GM23338 (cell line): Measurements from ENCODE around the gene PDIA5. TPM values are rescaled to one million over a fixed set of nuclear protein-coding genes. Genes with fewer than 3 reads are reported as not detected.

Source experiments
- ATAC-seq: fragments of 200-7000 bp; cut with Tn5 transposase; 3 replicates; pipeline ENCODE4 v1.9.1; 2020
- DNase-seq: peaks from one replicate; pipeline ENCODE4 v3.0.0-alpha.2; 2015; ENCODE audit warnings: low spot score
- H2AFZ ChIP-seq: fragments of 200-600 bp; sonication (generic); 2 replicates; pipeline ENCODE4 v1.8.0; 2016; ENCODE audit warnings: antibody characterized with exemption, mild to moderate bottlenecking, moderate library complexity
- H3F3A ChIP-seq: fragments of 200-600 bp; sonication (generic); replicated peaks from 2 replicates; pipeline ENCODE4 v1.8.0; 2017; ENCODE audit warnings: antibody characterized with exemption, mixed run types, low read depth
- H3K27ac ChIP-seq: fragments of 200-600 bp; sonication (generic); 2 replicates; pipeline ENCODE4 v1.6.1; 2016; ENCODE audit warnings: low read depth
- H3K27me3 ChIP-seq: fragments of 200-600 bp; sonication (generic); 2 replicates; pipeline ENCODE4 v1.8.0; 2016; ENCODE audit warnings: mild to moderate bottlenecking, mixed run types, moderate library complexity; ENCODE audit not compliant: insufficient read depth
- H3K36me3 ChIP-seq: fragments of 200-600 bp; sonication (generic); 2 replicates; pipeline ENCODE4 v1.8.0; 2016; ENCODE audit warnings: mild to moderate bottlenecking; ENCODE audit not compliant: insufficient read depth
- H3K4me1 ChIP-seq: fragments of 200-600 bp; sonication (generic); 2 replicates; pipeline ENCODE4 v1.8.0; 2016; ENCODE audit warnings: mild to moderate bottlenecking, moderate library complexity; ENCODE audit not compliant: insufficient read depth
- H3K4me2 ChIP-seq: fragments of 200-600 bp; sonication (generic); 2 replicates; pipeline ENCODE4 v1.7.1; 2017; ENCODE audit warnings: mixed run types
- H3K4me3 ChIP-seq: fragments of 200-600 bp; sonication (generic); 2 replicates; pipeline ENCODE4 v1.6.1; 2016; ENCODE audit warnings: mixed run types
- H3K79me2 ChIP-seq: fragments of 200-600 bp; sonication (generic); replicated peaks from 2 replicates; pipeline ENCODE4 v1.8.0; 2017; ENCODE audit warnings: mild to moderate bottlenecking; ENCODE audit not compliant: insufficient read depth
- H3K9me2 ChIP-seq: fragments of 200-600 bp; sonication (generic); 2 replicates; pipeline ENCODE4 v1.8.0; 2017; ENCODE audit not compliant: insufficient read depth
- H4K20me1 ChIP-seq: fragments of 200-600 bp; sonication (generic); replicated peaks from 2 replicates; pipeline ENCODE4 v1.8.0; 2017; ENCODE audit warnings: mild to moderate bottlenecking; ENCODE audit not compliant: insufficient read depth
- H3K27ac Mint-ChIP-seq: 2 replicates; pipeline ENCODE4 v1.8.0; 2020; ENCODE audit warnings: inconsistent platforms, mild to moderate bottlenecking, moderate library complexity, mixed read lengths
- H3K27me3 Mint-ChIP-seq: 3 replicates; pipeline ENCODE4 v1.8.0; 2022; ENCODE audit warnings: low read depth, mild to moderate bottlenecking, moderate library complexity, mixed read lengths, inconsistent platforms; ENCODE audit not compliant: insufficient read depth, poor library complexity
- H3K36me3 Mint-ChIP-seq: 3 replicates; pipeline ENCODE4 v1.8.0; 2021; ENCODE audit warnings: low read depth, mild to moderate bottlenecking, inconsistent platforms, moderate library complexity, mixed read lengths
- H3K4me1 Mint-ChIP-seq: 3 replicates; pipeline ENCODE4 v1.8.0; 2020; ENCODE audit warnings: mild to moderate bottlenecking, inconsistent platforms, mixed read lengths
- H3K4me3 Mint-ChIP-seq: 3 replicates; pipeline ENCODE4 v1.8.0; 2021; ENCODE audit warnings: moderate library complexity, mild to moderate bottlenecking, inconsistent platforms, mixed read lengths
- H3K9me3 Mint-ChIP-seq: 3 replicates; pipeline ENCODE4 v1.8.0; 2020; ENCODE audit warnings: moderate library complexity, mild to moderate bottlenecking, inconsistent platforms, mixed read lengths
- CREB1 ChIP-seq: fragments of 250-450 bp; sonication (Bioruptor Pico); IDR thresholded peaks from 2 replicates; pipeline ENCODE4 v1.5.0; 2020; ENCODE audit warnings: low read depth, mild to moderate bottlenecking, moderate library complexity
- EZH2 ChIP-seq: fragments of 200-600 bp; sonication (generic); IDR thresholded peaks from one replicate; pipeline ENCODE4 v1.8.0; 2017; ENCODE audit warnings: antibody characterized with exemption, mild to moderate bottlenecking, low read depth; ENCODE audit not compliant: unreplicated experiment
- EZH2phosphoT487 ChIP-seq: fragments of 200-600 bp; sonication (generic); IDR thresholded peaks from one replicate; pipeline ENCODE4 v1.8.1; 2018; ENCODE audit warnings: antibody characterized with exemption; ENCODE audit not compliant: unreplicated experiment
- JUNB ChIP-seq: IDR thresholded peaks from one replicate; pipeline ENCODE4 v1.6.1; 2016; ENCODE audit warnings: antibody characterized with exemption; ENCODE audit not compliant: unreplicated experiment
- NANOG ChIP-seq: IDR thresholded peaks from 2 replicates; pipeline ENCODE4 v1.6.1; 2016; ENCODE audit warnings: antibody characterized with exemption, borderline replicate concordance
- POLR2AphosphoS5 ChIP-seq: IDR thresholded peaks from 2 replicates; pipeline ENCODE4 v1.6.1; 2016; ENCODE audit warnings: antibody characterized with exemption, low read depth
- STAT1 ChIP-seq: IDR thresholded peaks from one replicate; pipeline ENCODE4 v1.6.1; 2016; ENCODE audit warnings: antibody characterized with exemption; ENCODE audit not compliant: unreplicated experiment
- ZNF114 ChIP-seq: fragments of 250-450 bp; sonication (Bioruptor Pico); IDR thresholded peaks from 2 replicates; pipeline ENCODE4 v1.5.0; 2020; ENCODE audit warnings: mild to moderate bottlenecking, moderate library complexity
- ZNF331 ChIP-seq: fragments of 250-450 bp; sonication (Bioruptor Pico); IDR thresholded peaks from 2 replicates; pipeline ENCODE4 v1.5.0; 2020; ENCODE audit warnings: low read depth, mild to moderate bottlenecking, moderate library complexity
- ZNF462 ChIP-seq: fragments of 250-450 bp; sonication (Bioruptor Pico); IDR thresholded peaks from 2 replicates; pipeline ENCODE4 v1.5.0; 2020; ENCODE audit warnings: mild to moderate bottlenecking, moderate library complexity
- polyA plus RNA-seq: library from polyadenylated mRNA; unstranded; fragments of >200 nt; fragmentation: Nextera tagmentation; extraction: Ambion mirVana; gene quantifications from 2 replicates; pipeline ENCODE4 v1.2.1, GENCODE V29; 2016
- total RNA-seq: library from RNA; depleted of rRNA; stranded (reverse); fragments of >200 nt; shearing (Covaris generic); gene quantifications from 2 replicates; pipeline ENCODE4 v1.2.3, GENCODE V29; 2014
- TF ChIP-seq, protein P1 (sequence below): IDR thresholded peaks from 2 replicates; pipeline ENCODE4 v1.6.1; 2016; ENCODE audit warnings: antibody characterized with exemption
- TF ChIP-seq, protein P2 (sequence below), 2 experiments: fragments of 200-600 bp in 1 of 2; sonication (generic) in 1 of 2; conservative IDR thresholded peaks; 2 replicates each; pipeline versions ENCODE4 v1.5.1 to v1.6.1; 2016 to 2017; ENCODE audit warnings: antibody characterized with exemption in 2 of 2, low read depth in 2 of 2, mild to moderate bottlenecking in 2 of 2, moderate library complexity in 1 of 2
- TF ChIP-seq, protein P3 (sequence below): IDR thresholded peaks from one replicate; pipeline ENCODE4 v1.6.1; 2018; ENCODE audit warnings: antibody characterized with exemption; ENCODE audit not compliant: unreplicated experiment

The PDIA5 gene
- total and polyA plus RNA-seq, 2 experiments from 2014 or later: 22.9 to 28.1 TPM

DNA sequence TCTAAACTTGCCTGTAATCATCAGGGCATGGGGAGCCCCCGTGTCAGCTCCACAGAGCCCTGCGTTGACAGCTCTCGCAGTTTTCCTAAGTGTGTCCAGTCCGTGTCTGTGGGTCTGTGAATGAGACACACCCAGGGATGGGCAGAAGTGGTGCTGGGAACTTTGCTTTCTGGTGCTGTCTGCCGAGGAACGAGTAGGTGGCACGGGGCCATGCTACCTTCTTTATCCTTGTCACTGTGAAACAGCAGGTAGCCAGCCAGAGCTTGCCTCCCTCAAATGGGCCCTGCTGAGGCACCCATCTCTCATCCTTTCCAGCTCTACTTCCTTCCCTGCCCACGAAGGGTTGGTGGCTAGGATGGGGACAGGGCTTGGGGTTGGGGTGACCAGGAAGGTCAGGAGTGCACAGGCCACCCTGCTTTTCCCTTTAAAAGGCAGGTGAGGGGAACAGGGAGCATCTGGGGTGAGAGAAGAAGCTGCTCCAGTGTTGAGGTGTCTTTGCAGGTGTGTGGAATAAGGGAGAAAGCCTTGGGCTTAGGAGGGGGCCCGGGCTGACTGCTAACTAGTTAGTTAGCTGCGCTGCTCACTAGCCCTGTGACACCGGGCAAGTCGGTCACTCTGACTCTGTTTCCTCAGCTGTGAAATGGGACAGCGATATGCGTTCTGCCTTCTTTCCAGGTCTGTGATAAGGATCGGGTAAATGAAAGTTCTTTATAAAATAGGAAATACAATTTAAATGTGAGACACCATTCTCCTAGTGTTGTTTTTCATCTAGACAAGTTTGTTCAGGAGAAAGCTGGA, 27.9 kb downstream of the PDIA5 start:
- H3K4me1 Mint-ChIP-seq: peaks cover 27% of the 10 kb centered on the region

More for the DNA sequence above, 27.9 kb downstream of the PDIA5 start:
- peaks cover 3% of the 10 kb centered on the region for H3K27me3 Mint-ChIP-seq
- H2AFZ ChIP-seq: no peak overlapping the region
- peaks cover 9% of the 10 kb centered on the region for H3K4me1 ChIP-seq
- H3K27ac Mint-ChIP-seq: no peak overlapping the region
- H3K27ac ChIP-seq: no peak overlapping the region
- no peak overlapping the region for H3K4me2 ChIP-seq
- peaks cover 11% of the 10 kb centered on the region for H4K20me1 ChIP-seq
- ATAC-seq (no peak), DNase-seq (no peak)
- no peaks in the 10 kb centered on the region for H3K79me2 ChIP-seq
- no peak overlapping the region for H3K4me3 ChIP-seq
- no peaks in the 10 kb centered on the region for H3K9me3 Mint-ChIP-seq
- H3K36me3 ChIP-seq: no peaks in the 10 kb centered on the region
- H3K9me2 ChIP-seq: no peaks in the 10 kb centered on the region
- H3F3A ChIP-seq: no peaks in the 10 kb centered on the region
- no peaks in the 10 kb centered on the region for H3K27me3 ChIP-seq
- peaks cover 10% of the 10 kb centered on the region; the same call in 2 of the 3 replicates for H3K36me3 Mint-ChIP-seq
- no peak overlapping the region for H3K4me3 Mint-ChIP-seq
- TF ChIP-seq, protein P1, sequence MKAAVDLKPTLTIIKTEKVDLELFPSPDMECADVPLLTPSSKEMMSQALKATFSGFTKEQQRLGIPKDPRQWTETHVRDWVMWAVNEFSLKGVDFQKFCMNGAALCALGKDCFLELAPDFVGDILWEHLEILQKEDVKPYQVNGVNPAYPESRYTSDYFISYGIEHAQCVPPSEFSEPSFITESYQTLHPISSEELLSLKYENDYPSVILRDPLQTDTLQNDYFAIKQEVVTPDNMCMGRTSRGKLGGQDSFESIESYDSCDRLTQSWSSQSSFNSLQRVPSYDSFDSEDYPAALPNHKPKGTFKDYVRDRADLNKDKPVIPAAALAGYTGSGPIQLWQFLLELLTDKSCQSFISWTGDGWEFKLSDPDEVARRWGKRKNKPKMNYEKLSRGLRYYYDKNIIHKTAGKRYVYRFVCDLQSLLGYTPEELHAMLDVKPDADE: no peak
- TF ChIP-seq ZNF114: no peak
- TF ChIP-seq EZH2phosphoT487: no peak
- TF ChIP-seq ZNF331: no peak
- TF ChIP-seq, protein P2, sequence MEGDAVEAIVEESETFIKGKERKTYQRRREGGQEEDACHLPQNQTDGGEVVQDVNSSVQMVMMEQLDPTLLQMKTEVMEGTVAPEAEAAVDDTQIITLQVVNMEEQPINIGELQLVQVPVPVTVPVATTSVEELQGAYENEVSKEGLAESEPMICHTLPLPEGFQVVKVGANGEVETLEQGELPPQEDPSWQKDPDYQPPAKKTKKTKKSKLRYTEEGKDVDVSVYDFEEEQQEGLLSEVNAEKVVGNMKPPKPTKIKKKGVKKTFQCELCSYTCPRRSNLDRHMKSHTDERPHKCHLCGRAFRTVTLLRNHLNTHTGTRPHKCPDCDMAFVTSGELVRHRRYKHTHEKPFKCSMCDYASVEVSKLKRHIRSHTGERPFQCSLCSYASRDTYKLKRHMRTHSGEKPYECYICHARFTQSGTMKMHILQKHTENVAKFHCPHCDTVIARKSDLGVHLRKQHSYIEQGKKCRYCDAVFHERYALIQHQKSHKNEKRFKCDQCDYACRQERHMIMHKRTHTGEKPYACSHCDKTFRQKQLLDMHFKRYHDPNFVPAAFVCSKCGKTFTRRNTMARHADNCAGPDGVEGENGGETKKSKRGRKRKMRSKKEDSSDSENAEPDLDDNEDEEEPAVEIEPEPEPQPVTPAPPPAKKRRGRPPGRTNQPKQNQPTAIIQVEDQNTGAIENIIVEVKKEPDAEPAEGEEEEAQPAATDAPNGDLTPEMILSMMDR (conservative IDR thresholded peaks at IDR 0.05; ENCODE audit: low read depth in 2 of 2): no peak
- TF ChIP-seq POLR2AphosphoS5: no peak
- TF ChIP-seq CREB1 (CRISPR knock-in tag): no peak
- no peak for TF ChIP-seq STAT1
- no peak for TF ChIP-seq EZH2
- no peak for TF ChIP-seq JUNB
- no peak for TF ChIP-seq NANOG
- no peak for TF ChIP-seq ZNF462 (CRISPR knock-in tag)
- TF ChIP-seq, protein P3, sequence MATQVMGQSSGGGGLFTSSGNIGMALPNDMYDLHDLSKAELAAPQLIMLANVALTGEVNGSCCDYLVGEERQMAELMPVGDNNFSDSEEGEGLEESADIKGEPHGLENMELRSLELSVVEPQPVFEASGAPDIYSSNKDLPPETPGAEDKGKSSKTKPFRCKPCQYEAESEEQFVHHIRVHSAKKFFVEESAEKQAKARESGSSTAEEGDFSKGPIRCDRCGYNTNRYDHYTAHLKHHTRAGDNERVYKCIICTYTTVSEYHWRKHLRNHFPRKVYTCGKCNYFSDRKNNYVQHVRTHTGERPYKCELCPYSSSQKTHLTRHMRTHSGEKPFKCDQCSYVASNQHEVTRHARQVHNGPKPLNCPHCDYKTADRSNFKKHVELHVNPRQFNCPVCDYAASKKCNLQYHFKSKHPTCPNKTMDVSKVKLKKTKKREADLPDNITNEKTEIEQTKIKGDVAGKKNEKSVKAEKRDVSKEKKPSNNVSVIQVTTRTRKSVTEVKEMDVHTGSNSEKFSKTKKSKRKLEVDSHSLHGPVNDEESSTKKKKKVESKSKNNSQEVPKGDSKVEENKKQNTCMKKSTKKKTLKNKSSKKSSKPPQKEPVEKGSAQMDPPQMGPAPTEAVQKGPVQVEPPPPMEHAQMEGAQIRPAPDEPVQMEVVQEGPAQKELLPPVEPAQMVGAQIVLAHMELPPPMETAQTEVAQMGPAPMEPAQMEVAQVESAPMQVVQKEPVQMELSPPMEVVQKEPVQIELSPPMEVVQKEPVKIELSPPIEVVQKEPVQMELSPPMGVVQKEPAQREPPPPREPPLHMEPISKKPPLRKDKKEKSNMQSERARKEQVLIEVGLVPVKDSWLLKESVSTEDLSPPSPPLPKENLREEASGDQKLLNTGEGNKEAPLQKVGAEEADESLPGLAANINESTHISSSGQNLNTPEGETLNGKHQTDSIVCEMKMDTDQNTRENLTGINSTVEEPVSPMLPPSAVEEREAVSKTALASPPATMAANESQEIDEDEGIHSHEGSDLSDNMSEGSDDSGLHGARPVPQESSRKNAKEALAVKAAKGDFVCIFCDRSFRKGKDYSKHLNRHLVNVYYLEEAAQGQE: no peak
